GM19043 (cell line): ENCODE data around the gene COL4A2.
A peak's percentile ranks its signal among the peaks of the same experiment; 100 is the strongest.

Experiments used
- ATAC-seq: cut with Tn5 transposase; IDR thresholded peaks from one replicate; pipeline ENCODE4 v1.9.1; 2021; ENCODE audit warnings: low read depth; ENCODE audit not compliant: unreplicated experiment

COL4A2 gene

GRCh38 chr13:110413016-110413675 lies 106.1 kb downstream of the COL4A2 start:
- no peak for ATAC-seq

DNA sequence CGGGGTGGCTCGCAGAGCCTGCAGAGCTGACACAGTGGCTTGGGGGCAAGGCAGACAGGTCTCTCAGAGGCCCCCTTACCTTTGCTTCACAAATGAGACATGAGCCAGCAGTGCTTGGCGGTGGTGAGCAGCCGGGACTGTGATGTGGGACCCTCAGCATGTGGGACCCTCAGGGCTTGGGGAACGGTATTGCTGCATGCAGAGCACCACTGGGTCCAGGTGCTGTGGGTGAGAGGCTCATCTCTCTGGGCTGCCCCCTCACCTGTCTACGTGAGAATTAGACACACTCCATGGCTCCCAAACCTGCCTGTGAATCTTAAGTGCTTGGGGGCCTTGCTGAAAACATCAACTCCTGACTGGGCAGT lies 106.6 kb downstream of the COL4A2 start:
- no peak for ATAC-seq

GRCh38 chr13:110414283-110414682 lies 107.2 kb downstream of the COL4A2 start:
- no peak for ATAC-seq

DNA sequence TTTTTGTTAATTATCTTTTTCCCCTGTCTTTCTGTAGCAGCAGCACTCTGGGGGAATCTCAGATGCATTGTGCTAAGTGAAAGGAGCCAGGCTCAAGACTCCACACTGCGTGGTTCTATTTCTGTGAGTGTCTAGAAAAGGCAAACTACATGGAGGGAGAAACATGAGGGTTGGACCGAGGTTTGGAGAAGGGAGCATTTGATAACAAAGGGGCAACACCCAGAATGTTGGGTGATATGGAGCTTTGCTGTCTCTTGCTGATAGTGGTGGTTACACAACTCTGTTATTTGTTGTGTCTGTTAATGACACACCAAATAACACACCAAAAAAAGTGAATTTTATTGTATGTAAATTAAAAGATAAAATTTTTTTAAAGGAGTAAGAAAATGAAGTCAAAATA lies 107.8 kb downstream of the COL4A2 start:
- no peak for ATAC-seq

- ATAC-seq, result no peak
Measured at GRCh38 chr13:110415669-110416068, 108.6 kb downstream of the COL4A2 start.

DNA sequence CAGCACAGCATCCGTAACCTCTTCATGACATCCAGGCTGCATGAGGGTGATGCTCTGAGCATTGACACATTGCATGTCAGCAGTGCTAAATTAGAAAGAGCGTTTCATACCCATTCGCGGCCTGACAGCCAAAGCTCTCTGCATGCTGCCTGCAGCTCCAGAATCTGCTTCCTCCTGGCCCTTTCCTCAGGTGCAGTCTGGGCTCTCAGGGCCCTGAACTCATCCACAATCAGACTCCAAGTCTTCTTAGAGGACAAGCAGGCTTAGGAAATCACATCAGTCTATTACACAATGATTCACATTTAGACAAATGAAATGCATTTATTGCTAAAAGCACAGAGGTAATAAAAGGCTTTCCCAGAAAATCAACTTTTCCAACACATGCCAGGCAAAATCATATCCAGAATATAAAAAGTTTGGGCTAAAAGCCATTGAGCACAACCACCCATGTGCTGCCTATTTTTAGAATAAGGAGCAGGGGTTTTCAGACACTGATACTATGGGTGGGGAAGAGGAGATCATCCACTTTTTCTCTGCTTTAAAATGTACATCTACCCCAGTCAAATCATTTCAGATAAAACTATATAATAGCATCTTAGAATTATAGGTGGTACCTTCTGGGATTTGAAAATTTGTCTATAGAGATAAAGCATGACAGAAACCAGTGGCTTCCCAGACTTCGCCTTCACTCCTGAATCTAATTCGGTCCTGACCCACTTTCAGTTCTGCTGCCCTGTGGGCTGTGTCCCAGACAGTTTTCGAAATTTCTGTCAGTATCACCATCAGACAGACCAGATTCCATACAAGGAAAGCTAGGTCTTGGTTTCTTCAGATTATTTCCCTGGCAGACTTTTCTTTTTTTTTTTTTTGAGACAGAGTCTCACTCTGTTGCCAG lies 109.3 kb downstream of the COL4A2 start:
- no peak for ATAC-seq

- ATAC-seq, result no peak
Measured at GRCh38 chr13:110418944-110419343, 111.9 kb downstream of the COL4A2 start.

- peak; percentile 64 for ATAC-seq
Measured at GRCh38 chr13:110419381-110419791, 112.3 kb downstream of the COL4A2 start.

DNA sequence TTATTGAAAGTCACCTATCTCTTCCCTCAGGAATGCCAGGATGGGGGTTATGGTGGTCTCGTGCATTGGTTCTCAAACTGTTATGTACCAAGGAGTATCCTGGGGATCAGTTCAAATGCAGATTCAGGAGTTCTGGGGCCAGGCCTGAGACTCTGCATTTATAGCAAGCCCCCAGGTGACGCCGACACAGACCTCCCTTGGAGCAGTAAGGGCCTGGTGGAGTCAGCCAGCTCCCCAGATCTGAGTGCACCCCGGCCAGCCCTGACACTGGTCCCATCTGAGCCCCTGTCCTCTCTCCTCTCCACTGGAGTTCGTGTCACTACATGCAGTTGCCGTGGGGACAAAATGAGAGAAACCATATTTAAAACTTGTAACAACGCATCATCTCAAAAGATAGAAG lies 112.9 kb downstream of the COL4A2 start:
- ATAC-seq, result no peak

- no peak for ATAC-seq
Measured at GRCh38 chr13:110420626-110421025, 113.5 kb downstream of the COL4A2 start.

GRCh38 chr13:110421061-110421460 lies 114.0 kb downstream of the COL4A2 start:
- ATAC-seq, result no peak

DNA sequence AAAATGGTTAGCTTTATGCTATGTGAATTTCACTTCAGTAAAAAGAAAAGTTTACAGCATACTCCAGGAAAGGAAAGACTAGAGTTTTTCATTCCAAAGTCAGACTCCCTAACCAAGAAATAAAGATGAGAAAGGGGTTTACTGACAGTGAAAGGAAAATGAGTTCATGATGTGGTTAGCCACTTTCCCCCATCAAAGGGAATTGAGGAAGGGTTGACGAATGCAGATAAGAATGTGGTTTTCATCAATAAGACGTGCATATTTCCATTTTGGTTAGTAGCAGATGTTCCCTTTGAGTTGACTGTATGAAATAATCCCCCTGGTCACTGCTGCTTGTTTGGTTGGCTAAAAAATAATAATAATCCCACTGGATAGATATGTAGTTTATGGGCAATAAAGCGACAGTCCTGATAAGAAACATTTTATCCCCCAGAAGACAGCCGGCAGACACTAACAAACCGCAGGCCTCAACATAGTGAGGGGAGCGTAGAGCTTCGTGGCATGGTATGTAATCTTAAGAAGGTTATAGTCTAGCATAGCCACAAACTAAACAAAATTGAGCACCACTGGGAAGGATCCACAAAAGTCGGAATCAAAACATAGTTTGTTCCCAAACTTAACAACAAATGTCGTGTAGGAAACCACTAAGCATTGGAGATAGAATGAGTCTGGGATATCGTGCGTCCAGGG lies 114.8 kb downstream of the COL4A2 start:
- ATAC-seq, result no peak

- no peak for ATAC-seq
Measured at GRCh38 chr13:110422913-110423688, 116.0 kb downstream of the COL4A2 start.

DNA sequence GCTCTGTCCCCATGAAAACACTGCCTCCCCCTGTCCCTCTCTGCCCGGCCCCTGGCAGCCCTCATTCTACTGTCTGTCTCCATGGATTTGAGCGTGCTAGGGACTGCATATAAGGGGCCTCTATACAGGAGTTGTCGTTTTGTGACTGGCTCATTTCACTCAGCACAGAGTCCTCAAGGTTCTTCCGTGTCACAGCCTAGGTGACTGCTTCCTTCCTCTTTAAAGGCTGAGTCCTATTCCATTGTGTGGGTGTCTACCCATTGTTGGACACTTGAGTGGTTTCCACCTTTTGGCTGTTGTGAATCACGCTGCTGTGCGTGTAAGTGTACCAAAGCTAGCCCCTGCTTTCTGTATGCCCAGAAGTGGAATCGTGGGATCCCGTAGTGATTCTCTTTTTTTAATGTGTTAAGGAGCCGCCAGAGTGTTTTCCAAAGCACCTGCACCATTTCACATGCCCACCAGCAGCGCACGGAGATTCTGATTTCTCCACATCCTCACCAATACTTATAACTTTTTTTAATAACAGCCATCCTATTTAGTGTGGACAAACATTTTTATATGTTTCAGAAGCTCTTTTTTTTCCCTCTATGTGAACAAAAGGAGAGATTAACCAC lies 116.7 kb downstream of the COL4A2 start:
- ATAC-seq, result no peak

DNA sequence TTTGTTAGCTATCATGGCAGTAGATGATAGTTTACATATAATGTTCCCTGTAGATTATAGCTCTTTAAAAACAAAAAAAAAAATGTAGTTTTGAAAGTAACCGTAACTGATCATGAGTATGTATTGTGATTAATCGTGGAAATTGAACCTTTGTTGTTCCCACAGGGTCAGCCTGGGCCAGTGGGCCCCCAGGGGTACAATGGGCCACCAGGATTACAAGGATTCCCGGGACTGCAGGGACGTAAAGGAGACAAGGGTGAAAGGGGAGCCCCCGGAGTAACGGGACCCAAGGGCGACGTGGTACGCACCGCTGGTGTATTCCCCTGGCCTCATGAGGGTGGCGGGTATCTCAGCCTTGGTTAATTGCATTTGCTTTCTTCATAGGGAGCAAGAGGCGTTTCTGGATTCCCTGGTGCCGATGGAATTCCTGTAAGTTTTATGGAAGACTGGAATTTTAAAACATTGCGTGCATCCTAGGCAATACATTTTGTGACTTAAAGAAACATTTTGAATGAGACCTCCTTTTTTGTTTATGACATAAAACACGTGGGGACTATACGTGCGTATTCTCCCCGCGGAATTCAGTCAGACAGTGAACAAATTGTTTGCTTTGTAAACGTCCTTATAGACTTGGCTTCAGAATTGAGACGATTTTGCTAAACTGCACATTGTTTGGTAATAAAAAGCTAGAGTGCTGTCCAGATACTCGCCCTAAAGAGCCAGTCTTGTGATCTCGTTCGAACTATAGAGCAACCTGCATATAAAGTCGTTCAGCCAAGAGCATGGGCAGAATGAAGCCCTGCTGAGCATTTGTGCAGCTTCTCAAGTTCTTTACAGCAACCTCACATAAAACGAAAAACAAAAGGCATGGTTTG lies 117.7 kb downstream of the COL4A2 start:
- ATAC-seq, result no peak

DNA sequence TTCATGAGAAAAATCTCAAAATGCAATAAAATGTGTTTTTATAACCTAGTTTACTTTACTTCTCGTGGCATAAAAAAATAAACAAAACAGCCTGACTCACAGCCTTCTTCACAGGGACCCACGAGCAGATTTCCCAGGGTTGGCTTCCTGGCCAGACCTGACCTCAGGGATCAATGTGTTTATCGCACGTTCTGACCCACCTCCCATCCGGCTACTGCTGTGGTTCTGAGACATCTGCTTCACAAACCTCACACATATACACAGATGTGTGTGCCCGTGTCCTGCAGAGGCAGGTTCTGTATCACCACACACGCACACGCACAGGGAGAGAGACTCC lies 118.3 kb downstream of the COL4A2 start:
- no peak for ATAC-seq

DNA sequence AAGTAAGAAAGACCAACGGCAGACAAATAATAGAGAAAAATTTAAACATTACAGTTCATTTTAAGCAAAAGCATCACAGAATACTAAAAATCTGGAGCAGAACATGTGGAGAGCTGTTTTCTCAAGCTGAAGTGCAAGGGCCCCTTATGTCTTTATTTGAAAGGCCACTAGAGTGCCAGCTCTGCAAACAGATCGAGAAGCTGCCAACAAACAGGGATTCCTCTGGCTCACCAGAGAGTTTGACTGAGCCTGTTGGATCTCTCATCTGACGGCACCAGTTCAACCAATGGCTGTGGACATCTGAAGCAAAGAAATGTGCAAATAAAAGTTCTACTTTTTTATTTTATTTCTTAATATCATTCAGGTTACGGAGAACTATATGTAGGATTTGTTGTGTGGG lies 119.7 kb downstream of the COL4A2 start:
- ATAC-seq, result no peak

DNA sequence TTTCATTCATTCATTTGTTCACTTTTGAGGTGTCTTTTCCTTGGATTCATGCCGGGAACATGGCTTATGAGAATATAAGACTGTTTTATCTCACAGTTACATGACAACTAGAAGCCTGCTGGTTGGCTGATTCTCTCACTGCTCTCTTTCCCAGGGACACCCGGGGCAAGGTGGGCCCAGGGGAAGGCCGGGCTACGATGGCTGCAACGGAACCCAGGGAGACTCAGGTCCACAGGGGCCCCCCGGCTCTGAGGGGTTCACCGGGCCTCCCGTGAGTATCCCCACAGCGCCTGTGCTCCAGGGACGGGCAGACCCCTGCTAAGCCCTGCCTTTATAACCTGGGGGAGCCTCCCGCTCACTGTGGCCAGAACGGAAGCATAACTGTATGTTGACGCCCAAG lies 121.2 kb downstream of the COL4A2 start:
- no peak for ATAC-seq
